Measurements from ENCODE around the gene CHN2. TPM values are rescaled to one million over a fixed set of nuclear protein-coding genes. Genes with fewer than 3 reads are reported as not detected.
A peak's percentile ranks its signal among the peaks of the same experiment; 100 is the strongest.

Gene CHN2
- total RNA-seq = 0.64 TPM in 1 of 2 replicates, not detected in the other
- long read RNA-seq = 0 reads

DNA sequence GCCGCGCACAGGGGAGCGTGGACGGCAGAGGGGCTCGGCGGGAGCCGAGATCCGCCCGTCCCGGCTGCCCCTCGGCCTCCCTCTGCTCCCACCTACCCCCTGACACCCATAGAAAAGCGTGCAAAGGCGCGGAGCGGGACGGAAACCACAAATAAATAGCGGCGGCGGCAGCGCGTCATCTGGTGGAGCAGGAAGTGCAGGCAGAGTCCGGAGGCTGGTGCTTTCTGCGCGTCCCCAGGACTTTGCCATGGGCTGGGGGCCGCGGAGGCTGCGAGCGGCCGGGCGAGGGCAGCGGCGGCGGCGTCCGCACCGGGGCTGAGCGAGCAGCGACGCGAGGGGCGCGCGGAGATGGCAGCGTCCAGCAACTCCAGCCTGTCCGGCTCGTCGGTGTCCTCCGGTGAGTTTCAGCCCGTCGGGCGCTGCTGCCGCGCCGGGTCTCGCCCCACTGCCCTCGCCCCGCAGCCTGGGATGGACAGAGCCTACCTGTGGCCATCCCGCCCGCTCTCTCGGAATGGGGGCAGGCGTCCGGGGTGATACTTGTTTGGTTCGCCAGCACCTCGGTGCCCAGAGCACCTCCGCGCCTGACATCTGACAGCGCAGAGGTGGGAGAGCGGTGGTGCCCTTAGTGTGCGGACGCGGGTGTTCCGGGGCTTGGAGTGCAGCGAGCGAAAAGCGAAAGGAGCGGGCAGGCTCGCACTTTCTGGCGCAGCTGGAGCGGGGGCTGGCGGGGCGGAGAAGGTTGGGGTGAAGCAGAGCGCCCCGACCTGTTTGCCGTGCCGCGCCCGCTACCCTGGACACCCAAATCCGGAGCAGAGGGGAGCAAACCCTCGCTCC is at the start of gene CHN2:
TSS of gene CHN2 (plus strand) at position 182 of the 834 bp plus-strand sequence.
- H3K4me3 Mint-ChIP-seq (ENCODE audit: unreplicated experiment) = peak within 1 kb of the TSS; percentile 76
- H3K36me3 Mint-ChIP-seq (ENCODE audit: unreplicated experiment) = no peaks in the 10 kb centered on the region
- no peaks in the 10 kb centered on the region for H3K9me3 Mint-ChIP-seq (ENCODE audit: unreplicated experiment)
- TF ChIP-seq, protein P1, sequence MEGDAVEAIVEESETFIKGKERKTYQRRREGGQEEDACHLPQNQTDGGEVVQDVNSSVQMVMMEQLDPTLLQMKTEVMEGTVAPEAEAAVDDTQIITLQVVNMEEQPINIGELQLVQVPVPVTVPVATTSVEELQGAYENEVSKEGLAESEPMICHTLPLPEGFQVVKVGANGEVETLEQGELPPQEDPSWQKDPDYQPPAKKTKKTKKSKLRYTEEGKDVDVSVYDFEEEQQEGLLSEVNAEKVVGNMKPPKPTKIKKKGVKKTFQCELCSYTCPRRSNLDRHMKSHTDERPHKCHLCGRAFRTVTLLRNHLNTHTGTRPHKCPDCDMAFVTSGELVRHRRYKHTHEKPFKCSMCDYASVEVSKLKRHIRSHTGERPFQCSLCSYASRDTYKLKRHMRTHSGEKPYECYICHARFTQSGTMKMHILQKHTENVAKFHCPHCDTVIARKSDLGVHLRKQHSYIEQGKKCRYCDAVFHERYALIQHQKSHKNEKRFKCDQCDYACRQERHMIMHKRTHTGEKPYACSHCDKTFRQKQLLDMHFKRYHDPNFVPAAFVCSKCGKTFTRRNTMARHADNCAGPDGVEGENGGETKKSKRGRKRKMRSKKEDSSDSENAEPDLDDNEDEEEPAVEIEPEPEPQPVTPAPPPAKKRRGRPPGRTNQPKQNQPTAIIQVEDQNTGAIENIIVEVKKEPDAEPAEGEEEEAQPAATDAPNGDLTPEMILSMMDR (IDR thresholded peaks at IDR 0.05) = no peak
- H3K27ac Mint-ChIP-seq (ENCODE audit: unreplicated experiment) = no peak within 1 kb of the TSS
- H3K27me3 Mint-ChIP-seq (ENCODE audit: unreplicated experiment) = peaks cover 84% of the 10 kb centered on the region
- DNase-seq (ENCODE audit: extremely low spot score, unreplicated experiment) = no peak
- H3K4me1 Mint-ChIP-seq (ENCODE audit: unreplicated experiment) = peaks cover 7% of the 10 kb centered on the region

DNA sequence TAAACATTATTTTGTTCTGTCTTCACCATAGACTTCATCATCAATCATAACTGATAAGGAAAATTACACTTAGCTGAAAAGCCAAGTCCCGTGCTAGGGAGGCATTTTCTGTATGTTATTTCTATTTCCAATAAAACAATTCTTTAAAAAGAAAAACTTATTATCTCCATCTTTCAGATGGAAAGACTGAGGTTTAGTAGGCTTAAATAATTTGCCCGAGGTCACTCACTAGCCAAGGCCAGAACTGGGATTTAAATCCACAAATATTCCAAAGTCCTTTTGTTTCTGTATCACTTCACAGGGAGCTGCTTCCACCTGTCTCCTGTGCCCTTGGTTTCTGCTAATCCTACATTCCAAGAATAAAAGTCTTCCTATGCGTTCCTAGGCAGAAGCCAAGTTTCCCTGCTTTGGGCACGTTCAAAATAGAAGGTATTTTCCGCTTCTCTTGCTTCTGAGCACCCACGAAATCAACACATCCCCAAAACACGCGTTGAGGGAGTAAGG is 49.0 kb upstream of the CHN2 start:
- H3K27me3 Mint-ChIP-seq (ENCODE audit: unreplicated experiment) = peaks cover 54% of the 10 kb centered on the region
- H3K36me3 Mint-ChIP-seq (ENCODE audit: unreplicated experiment) = no peaks in the 10 kb centered on the region
- no peak overlapping the region for H3K27ac Mint-ChIP-seq (ENCODE audit: unreplicated experiment)
- DNase-seq (ENCODE audit: extremely low spot score, unreplicated experiment) = no peak
- H3K4me1 Mint-ChIP-seq (ENCODE audit: unreplicated experiment) = peaks cover 14% of the 10 kb centered on the region
- TF ChIP-seq, protein P1 (IDR thresholded peaks at IDR 0.05) = no peak
- H3K4me3 Mint-ChIP-seq (ENCODE audit: unreplicated experiment) = peak overlapping the region; percentile 78
- H3K9me3 Mint-ChIP-seq (ENCODE audit: unreplicated experiment) = no peaks in the 10 kb centered on the region

DNA sequence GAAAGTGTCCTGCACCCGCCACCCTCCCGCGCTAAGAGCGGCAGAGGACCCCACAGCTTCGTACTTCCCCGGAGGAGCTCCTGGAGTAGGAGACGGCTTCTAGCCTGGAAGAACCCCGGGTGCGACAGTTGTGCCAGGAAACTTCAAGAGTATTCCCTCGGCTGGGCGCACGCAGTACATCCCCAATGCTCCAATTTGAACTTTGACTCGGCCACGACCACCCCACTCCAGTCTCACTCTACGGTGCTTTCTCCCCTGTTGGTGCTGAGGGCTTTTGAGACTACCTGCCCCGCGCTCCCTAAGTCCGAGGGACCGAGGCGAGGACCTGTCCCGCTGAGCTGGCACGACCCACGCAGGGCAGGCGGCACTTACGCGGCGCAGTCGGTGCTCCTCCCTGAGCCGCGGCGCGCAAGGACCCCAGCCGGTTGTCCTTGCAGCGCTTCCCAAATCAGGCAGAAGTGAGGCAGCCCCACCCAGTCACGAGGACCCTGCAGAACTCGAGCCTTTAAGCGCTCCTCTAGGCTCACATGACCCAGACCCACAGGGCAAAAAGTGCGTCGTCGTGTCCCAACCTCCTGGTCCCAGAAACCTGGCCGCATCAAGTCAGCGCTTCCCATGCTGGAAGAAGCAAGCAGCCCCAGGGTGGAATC is 48.4 kb upstream of the CHN2 start, which contains the start of gene CPVL:
TSS of gene CPVL (minus strand) at position 481 of the 650 bp plus-strand sequence. CDS start 25,476 bp downstream, outside the sequence.
- H3K36me3 Mint-ChIP-seq (ENCODE audit: unreplicated experiment) = no peaks in the 10 kb centered on the region
- H3K27ac Mint-ChIP-seq (ENCODE audit: unreplicated experiment) = no peak within 1 kb of the TSS
- peaks cover 54% of the 10 kb centered on the region for H3K27me3 Mint-ChIP-seq (ENCODE audit: unreplicated experiment)
- peak within 1 kb of the TSS; percentile 78 for H3K4me3 Mint-ChIP-seq (ENCODE audit: unreplicated experiment)
- TF ChIP-seq, protein P1 (IDR thresholded peaks at IDR 0.05) = no peak
- H3K4me1 Mint-ChIP-seq (ENCODE audit: unreplicated experiment) = peaks cover 14% of the 10 kb centered on the region
- no peaks in the 10 kb centered on the region for H3K9me3 Mint-ChIP-seq (ENCODE audit: unreplicated experiment)
- DNase-seq (ENCODE audit: extremely low spot score, unreplicated experiment) = no peak

- H3K36me3 Mint-ChIP-seq (ENCODE audit: unreplicated experiment) = no peaks in the 10 kb centered on the region
- peaks cover 54% of the 10 kb centered on the region for H3K27me3 Mint-ChIP-seq (ENCODE audit: unreplicated experiment)
- no peak overlapping the region for H3K27ac Mint-ChIP-seq (ENCODE audit: unreplicated experiment)
- H3K4me1 Mint-ChIP-seq (ENCODE audit: unreplicated experiment) = peaks cover 14% of the 10 kb centered on the region
- TF ChIP-seq, protein P1 (IDR thresholded peaks at IDR 0.05) = no peak
- DNase-seq (ENCODE audit: extremely low spot score, unreplicated experiment) = no peak
- H3K4me3 Mint-ChIP-seq (ENCODE audit: unreplicated experiment) = peak overlapping the region; percentile 78
- no peaks in the 10 kb centered on the region for H3K9me3 Mint-ChIP-seq (ENCODE audit: unreplicated experiment)
These were observed 47.5 kb upstream of the CHN2 start for GRCh38 chr7:29146888-29147609.

Measured in osteocyte (in vitro differentiated cells).